Raji (cell line): ENCODE data around the gene CLMP.

Source experiments
- POLR2A ChIP-seq: IDR thresholded peaks from 2 replicates; pipeline ENCODE4 v1.6.1; 2011; ENCODE audit warnings: low read depth, low read length, control low read depth; ENCODE audit not compliant: insufficient read depth

The CLMP gene

DNA sequence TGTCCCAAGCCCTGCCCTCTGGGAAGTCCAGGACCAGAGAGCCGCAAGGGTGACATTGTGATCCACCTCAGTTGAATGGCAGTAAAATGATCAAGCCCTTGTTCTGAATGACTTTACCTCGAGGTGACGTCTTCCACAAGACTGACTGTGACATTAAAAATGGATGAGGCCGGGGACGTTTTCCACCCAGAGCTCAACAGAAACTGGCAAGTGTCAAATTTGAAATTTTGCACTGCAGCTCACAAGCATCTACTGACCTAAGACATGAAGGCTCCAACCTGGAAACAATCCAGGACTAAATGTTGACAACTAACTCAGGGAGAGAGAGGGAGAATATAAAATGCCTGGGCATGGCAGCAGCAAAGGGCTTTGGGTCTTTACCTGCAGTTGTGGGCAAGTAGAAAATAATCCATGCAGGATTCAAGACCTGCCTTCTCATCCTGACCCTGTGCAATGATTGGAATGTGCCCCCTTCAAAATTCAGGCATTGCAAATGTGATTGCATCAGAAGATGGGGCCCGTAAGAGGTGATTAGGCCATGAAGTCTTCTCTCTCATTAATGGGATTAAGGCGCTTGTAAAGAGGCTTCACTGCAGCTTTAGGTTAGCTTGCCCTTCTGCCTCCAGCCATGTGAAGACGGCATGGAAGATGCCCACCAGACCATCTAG lies 33.6 kb upstream of the CLMP start:
- TF ChIP-seq POLR2A: no peak

DNA sequence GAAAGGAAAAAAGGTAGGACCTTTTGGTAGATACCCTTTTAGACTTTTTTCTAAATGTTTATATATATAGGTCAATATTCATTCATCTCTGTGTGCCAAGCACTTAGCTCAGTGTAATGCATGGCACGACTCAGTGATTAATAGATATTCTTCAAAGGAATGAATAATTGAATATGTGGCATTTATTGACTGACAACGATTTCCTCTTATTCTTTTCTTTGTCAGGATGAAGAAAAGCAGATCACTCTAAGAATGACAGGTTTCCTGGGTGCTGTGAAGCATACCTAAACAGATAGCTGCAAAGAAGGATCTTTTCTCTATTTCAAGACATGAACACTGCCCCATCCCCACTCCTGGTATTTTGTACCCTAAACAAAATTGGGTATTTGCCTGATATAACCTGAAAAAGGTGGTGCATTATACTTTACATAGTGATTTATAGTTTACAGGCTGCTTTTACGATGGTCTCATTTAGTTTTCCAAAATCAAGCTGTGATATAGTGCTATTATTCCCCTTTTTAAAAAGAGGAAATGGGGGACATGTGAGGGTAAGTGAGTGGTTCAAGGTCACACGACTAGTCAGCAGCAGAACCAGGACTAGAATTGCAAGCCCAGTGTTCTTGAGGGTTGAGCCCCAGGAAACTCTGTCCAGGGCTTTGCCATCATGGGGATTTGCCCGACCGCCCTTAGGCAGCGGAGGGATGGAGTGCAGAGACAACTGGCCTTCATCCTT lies 32.9 kb upstream of the CLMP start:
- TF ChIP-seq POLR2A: no peak

DNA sequence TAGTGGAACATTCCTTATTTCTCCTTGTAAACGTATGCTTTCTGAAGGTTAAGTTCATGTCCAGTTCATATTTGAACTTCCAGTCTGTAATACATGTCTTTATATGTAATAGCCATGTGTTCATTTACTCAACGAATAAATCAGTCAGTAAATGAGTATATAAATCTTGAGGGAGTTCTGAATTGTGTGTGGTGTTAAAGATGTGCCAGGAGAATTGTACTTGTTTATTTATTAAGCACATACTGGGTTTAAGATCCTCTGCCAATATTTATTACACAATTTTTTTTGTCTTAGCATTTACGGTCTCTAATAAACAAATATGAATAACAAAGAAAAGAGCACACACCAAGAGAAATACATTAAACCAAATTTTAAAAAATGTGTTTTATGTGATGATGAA lies 26.5 kb upstream of the CLMP start:
- no peak for TF ChIP-seq POLR2A

DNA sequence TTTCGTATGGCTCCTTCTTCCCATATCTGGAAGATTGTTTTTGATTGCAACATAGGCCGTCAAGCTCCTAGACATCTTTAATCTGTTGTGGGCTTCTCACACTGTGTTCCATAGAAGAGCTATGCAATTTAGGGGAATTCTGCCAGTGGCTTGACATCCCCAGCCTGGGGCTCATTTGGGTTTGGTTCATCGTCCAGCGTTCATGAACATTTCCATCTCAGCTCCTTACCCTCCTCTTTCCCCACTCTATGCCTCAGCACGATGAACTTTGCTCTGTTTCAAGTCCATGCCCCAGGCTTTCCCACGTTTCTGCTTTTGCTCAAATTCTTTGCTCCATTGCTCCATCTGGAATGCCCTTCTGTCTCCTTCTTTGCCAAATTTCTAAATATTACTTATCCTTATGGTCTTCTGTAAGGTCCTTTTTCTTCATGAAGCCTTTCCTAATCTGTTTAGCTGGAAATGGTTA lies 26.1 kb upstream of the CLMP start:
- TF ChIP-seq POLR2A: no peak

DNA sequence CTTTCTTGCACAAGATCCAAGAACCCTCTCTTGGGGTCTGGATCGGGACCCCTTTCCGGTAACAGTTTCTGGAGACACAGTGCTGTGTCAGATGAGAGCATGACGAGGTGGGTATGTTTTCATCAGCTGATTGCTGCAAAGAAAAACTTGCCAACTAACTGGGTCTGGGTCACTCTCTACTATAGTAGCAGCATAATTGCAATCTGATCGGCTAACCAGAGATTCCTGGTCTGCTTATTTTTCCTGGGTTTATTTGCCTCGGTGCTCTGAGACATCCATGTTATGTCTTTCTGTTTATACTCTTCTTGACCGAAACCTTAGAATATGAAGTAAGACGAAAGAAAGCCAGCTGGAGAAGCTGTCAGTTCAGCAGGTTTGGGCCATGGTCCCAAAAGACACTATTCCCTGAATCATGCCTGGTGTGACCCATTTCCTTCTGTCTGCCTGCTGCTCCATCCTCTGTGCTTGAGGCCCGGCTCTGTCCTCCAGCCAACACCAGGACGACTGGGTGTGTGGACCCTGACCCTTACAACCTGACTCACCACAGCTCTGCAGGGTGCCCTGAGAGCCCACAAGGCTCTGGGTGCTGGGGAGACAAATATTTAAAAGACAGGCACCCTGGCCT lies 24.1 kb upstream of the CLMP start:
- TF ChIP-seq POLR2A: no peak

DNA sequence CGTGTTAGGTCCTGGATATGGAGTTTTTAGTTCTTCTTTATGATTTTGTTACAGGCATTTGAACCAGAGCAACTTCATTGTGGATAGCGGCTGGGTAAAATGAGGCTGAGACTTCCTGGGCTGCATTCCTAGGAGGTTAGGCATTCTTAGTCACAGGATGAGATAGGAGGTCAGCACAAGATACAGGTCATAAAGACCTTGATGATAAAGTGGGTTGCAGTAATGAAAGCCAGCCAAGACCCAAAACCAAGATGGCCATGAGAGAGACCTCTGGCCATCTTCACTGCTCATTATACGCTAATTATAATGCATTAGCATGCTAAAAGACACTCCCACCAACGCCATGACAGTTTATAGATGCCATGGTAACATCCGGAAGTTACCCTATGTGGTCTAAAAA lies 23.4 kb upstream of the CLMP start:
- TF ChIP-seq POLR2A: no peak

DNA sequence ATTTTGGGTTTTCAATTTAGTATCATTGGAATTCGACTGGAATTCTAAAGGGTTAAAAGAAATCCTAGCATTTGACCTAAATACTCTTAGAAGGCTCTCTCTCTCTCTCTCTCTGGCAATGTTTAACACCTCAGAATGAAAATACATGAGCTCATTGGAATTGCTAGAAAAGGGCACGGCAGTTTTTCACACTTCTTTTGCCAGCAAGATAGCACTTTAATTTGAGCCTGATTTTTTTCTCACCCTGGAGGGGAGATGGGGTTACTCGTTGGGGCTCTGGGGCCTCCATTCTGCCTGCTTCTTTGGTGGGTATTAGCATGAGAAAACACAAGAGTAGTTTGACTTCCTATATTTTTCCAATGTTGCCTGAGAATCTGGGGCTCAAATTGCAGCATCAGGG lies 22.8 kb upstream of the CLMP start:
- no peak for TF ChIP-seq POLR2A

DNA sequence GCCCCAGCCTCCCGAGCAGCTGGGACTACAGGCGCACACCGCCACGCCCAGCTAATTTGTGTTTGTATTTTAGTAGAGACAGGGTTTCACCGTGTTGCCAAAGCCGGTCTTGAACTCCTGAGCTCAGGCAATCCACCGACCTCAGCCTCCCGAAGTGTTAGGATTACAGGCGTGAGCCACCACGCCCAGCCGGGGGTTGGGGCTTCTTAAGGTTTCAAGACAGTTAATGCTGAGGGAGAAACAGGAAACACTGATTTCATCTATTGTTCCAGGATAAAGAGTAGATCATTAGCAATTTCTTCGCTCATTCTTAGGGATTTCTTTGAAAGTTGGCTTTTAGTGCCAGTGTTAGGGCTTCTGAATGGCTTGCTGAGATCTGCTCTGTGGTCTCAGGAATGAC lies 21.2 kb upstream of the CLMP start:
- no peak for TF ChIP-seq POLR2A

DNA sequence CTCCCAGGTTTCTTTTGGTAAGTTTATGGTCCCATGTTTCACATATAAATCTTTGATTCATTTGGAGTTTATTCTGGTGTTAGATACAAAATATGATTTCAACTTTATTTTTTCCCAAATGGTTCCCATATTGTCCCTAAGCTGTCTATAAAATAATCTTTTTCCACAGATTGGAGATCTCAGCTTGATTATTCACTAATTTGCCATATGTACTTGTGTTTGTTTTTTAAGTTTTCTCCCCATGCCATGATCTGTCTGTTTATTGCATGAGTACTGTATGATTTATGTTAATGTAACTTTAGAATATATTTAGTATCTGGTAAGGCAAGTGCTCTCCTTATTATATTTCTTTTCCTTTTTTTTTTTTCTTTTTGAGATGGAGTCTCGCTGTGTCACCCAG lies 19.9 kb upstream of the CLMP start:
- TF ChIP-seq POLR2A: no peak

DNA sequence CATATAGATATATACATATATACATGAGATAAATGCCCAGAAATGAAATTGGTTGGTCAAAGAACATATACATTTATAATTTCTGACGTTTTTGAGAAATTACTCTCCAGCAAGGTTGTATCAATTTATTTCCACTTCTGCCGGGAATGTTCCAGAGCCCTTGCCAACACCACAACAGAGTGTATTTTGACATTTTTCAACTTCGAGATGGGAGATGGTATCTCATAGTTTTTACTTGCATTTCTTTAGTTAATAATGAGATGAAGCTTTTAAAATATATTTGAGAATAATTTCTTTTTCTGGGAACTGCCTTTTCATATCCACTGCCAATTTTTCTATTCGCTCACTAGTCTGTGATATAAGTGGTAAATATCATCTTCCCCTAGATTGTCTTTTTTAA lies 19.3 kb upstream of the CLMP start:
- no peak for TF ChIP-seq POLR2A

DNA sequence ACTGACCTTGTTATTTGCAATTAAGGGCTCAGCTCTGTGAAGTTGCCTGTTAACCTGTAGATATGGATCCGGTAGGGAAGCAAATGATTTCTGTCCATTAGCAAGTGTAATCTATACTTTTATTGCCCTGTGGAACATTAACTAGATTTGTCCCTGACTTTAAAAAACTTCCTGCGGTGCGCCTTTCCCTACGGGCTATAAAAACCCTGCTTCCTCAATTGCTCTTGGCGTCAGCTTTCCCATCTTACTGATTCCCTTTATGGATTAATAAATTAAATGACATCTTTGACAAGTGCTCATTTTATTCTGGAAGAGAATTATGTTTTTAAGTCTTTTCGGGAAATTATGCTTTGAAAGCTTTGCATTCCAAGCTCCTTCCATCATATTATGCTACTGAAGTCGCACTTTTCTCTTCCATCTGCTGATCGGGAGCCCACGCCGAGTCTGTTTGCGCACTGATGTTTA lies 18.3 kb upstream of the CLMP start:
- no peak for TF ChIP-seq POLR2A

DNA sequence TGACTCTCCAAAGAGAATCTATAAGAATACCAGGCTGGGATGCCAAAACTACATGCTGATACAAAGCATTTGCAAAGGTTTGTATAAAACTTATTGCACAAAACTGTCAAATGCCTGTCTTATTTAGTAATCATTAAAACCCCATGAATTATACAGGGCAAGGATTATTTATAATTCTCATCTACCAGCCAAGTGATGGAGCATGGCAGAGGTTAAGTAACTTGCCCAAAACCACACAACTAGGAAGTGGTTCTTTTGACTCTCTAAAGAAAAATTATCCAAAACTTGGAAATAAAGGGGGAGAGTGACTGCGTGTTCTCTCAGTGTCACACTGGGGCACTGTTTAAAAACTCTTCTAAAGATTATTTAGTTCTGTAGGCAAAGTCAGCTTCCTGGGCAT lies 17.4 kb upstream of the CLMP start:
- no peak for TF ChIP-seq POLR2A

DNA sequence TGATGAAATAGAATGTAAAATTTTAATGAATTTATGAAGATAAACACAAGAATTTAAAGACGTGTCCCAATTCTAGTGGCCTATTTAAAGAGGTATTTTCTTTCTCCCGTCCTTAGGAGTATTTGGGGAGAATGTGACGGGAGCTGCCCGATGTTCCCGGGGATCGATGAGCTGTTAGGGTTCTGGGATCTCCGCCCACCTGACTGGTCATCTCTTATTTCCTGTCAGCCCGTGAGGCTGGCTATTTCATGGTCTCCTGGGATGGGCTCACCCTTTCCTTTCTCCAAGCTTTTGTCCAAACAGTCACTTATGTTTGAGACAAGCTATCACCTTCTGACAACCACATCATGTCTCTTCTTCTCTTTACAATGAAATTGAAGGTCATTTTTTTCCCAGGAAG lies 16.9 kb upstream of the CLMP start:
- no peak for TF ChIP-seq POLR2A

DNA sequence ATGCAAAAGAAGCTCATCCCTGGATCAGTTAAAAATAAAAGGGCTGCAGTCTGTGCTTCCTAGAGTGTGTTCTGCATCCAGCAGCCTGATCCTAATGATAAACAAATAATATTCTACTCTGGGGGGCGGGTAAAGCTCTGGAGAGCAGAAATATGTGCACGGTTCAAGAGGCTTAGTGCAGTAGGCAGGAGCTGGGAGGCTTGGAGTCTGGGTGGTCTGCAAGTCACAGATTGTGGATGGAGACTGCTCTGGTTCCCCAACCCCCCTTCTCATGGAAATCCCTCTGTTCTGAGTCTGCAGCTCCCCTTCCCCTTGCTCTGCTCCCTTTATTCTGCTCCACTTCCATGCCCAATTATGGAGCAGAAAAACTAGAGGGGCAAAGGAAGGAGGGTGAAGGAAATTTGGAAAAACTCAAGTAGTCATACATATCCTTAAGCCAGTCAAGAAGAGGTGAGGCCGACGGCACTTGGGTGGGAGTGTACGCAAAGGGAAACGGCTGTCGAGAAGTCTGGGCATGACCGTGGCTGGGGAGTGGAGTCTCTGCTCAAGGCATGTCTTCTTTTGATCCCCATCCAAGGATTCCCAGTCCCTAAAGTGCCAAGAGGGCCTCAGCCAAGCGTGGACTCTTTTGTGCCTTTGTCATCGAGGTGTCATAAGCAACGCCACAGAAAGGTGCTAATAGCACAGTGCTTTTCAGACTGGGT lies 16.3 kb upstream of the CLMP start:
- TF ChIP-seq POLR2A: no peak

DNA sequence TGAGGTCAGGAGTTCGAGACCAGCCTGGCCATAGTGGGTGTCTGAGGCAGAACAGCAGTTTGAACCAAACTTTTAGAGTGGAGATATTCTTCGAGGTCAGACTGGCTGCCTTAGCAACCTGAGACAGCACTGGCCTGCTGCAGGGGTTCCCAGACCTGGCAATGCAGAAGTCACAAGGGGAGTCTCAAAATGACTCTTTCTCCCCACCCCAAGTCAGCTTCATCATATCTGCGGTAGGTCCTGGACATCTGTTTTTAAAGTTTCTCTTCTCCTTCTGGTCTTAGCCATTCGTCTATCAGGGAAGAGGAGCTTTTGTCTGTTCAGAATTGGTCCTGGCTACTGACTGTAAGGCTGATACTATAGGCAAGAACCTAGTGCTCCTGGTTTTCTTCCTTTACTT lies 14.5 kb upstream of the CLMP start:
- no peak for TF ChIP-seq POLR2A
